ENCODE data around the gene ST7. TPM values are rescaled to one million over a fixed set of nuclear protein-coding genes. Genes with fewer than 3 reads are reported as not detected.

Gene ST7
- total and polyA plus RNA-seq, 2 of the 13 experiments (the other 11 are each of a cell fraction or from before 2014, with no cell fraction given): 17.3 to 23.5 TPM

DNA sequence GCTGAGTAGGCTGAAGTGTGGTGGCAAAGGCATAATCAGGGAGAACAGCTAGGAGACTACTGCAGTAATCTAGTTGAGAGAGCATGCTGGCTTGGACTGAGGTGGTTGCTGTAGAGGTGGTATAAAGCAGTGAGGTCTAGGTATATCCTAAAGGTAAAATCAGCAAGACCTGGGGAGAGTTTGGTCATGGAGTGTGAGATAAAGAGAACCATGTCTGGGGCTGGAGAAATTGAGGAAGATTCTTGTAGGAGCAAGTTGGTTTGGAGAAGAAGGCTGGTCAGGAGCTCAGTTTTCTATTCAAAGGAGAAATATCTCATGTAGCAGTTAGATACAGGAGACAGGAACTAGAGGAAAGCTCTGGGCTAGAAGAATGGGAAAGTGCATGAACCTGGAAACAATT lies 32.9 kb upstream of the ST7 start:
- no peaks in the 10 kb centered on the region for H3K27me3 ChIP-seq (ENCODE audit: control insufficient read depth in 1 of 2, insufficient read depth in 2 of 2, low read length in 2 of 2)
- ChIA-PET POLR2A (no interaction called here), CTCF (ENCODE audit: low intra/inter-chr PET ratio, low total read pairs) (no interaction called here)
- intact Hi-C loops (cut with micrococcal nuclease; ENCODE audit: unreplicated experiment) (no loop called here), in situ Hi-C loops (cut with HindIII; ENCODE audit: extremely low pct_ligation_motif_present, low pct_unique_long_range_greater_than_20kb) (no loop called here)
- no peak overlapping the region for H3K9ac ChIP-seq (ENCODE audit: insufficient read depth, low read depth, low read length)
- ATAC-seq (no peak), FAIRE-seq (no peak), DNase-seq (ENCODE audit: low spot score) (no peak)
- TF ChIP-seq RBM22 (optimal IDR thresholded peaks at IDR 0.05; ENCODE audit: low read length) (peak; percentile 78), HOXA5 (CRISPR knock-in tag; IDR thresholded peaks at IDR 0.05) (no peak)
- no peak overlapping the region for H3K4me3 ChIP-seq (replicated peaks in 1 of 3; ENCODE audit: insufficient read depth in 1 of 3, low read depth in 2 of 3, low read length in 3 of 3)
- H4K20me1 ChIP-seq (ENCODE audit: insufficient read depth, low read length): no peaks in the 10 kb centered on the region
- H3K79me2 ChIP-seq (ENCODE audit: insufficient read depth, low read length): no peaks in the 10 kb centered on the region
- BruUV-seq (replicated peaks): no TSS peak
- no peaks in the 10 kb centered on the region for H3K9me3 ChIP-seq (ENCODE audit: low read length)
- H3K4me1 ChIP-seq (ENCODE audit: insufficient read depth, low read length): no peaks in the 10 kb centered on the region
- H3K4me2 ChIP-seq (ENCODE audit: low read depth, low read length): no peak overlapping the region
- peaks cover 5 to 17% of the 10 kb centered on the region in 2 experiments for H3K36me3 ChIP-seq (replicated peaks in 1 of 2; ENCODE audit: control insufficient read depth in 1 of 2, insufficient read depth in 2 of 2, low read length in 2 of 2)
- H3K27ac ChIP-seq (ENCODE audit: extremely low read length, insufficient read depth, low read length): no peak overlapping the region
- H2AFZ ChIP-seq (ENCODE audit: low read length): no peak overlapping the region

DNA sequence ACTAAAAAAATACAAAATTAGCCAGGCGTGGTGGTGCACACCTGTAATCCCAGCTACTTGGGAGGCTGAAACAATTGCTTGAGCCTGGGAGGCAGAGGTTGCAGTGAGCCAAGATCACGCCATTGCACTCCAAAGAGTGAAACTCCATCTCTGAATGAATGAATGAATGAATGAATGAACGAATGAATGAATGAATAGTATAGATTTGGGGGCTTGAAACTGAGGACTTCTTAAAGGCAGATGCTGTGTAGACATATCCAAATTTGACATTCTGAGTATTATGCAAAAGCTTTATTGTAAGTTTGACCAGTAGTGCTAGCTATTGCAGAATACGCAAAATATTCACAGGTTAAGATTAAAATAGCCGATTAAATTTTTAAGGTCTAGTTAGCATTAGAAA lies 30.8 kb upstream of the ST7 start:
- H3K27ac ChIP-seq (ENCODE audit: extremely low read length, insufficient read depth, low read length): no peak overlapping the region
- POLR2A ChIA-PET: no interaction called here
- H3K27me3 ChIP-seq (ENCODE audit: control insufficient read depth in 1 of 2, insufficient read depth in 2 of 2, low read length in 2 of 2): no peaks in the 10 kb centered on the region
- no peak overlapping the region for H2AFZ ChIP-seq (ENCODE audit: low read length)
- ATAC-seq: no peak
- no peak for FAIRE-seq
- no peak overlapping the region for H3K4me3 ChIP-seq (replicated peaks in 1 of 3; ENCODE audit: insufficient read depth in 1 of 3, low read depth in 2 of 3, low read length in 3 of 3)
- no peaks in the 10 kb centered on the region for H4K20me1 ChIP-seq (ENCODE audit: insufficient read depth, low read length)
- no peaks in the 10 kb centered on the region for H3K4me1 ChIP-seq (ENCODE audit: insufficient read depth, low read length)
- no peak overlapping the region for H3K9ac ChIP-seq (ENCODE audit: insufficient read depth, low read depth, low read length)
- BruUV-seq (replicated peaks): no TSS peak
- H3K79me2 ChIP-seq (ENCODE audit: insufficient read depth, low read length): no peaks in the 10 kb centered on the region
- H3K4me2 ChIP-seq (ENCODE audit: low read depth, low read length): no peak overlapping the region
- no peak for DNase-seq (ENCODE audit: low spot score)
- intact Hi-C loops (cut with micrococcal nuclease; ENCODE audit: unreplicated experiment): no loop called here
- H3K9me3 ChIP-seq (ENCODE audit: low read length): no peaks in the 10 kb centered on the region
- TF ChIP-seq ZFP37 (CRISPR knock-in tag; IDR thresholded peaks at IDR 0.05; ENCODE audit: borderline replicate concordance): no peak
- TF ChIP-seq ZNF382 (CRISPR knock-in tag; IDR thresholded peaks at IDR 0.05; ENCODE audit: borderline replicate concordance): no peak
- TF ChIP-seq ZNF616 (CRISPR knock-in tag; IDR thresholded peaks at IDR 0.05; ENCODE audit: low read depth): no peak
- TF ChIP-seq, protein P1, sequence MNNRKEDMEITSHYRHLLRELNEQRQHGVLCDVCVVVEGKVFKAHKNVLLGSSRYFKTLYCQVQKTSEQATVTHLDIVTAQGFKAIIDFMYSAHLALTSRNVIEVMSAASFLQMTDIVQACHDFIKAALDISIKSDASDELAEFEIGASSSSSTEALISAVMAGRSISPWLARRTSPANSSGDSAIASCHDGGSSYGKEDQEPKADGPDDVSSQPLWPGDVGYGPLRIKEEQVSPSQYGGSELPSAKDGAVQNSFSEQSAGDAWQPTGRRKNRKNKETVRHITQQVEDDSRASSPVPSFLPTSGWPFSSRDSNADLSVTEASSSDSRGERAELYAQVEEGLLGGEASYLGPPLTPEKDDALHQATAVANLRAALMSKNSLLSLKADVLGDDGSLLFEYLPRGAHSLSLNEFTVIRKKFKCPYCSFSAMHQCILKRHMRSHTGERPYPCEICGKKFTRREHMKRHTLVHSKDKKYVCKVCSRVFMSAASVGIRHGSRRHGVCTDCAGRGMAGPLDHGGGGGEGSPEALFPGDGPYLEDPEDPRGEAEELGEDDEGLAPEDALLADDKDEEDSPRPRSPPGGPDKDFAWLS (CRISPR knock-in tag; IDR thresholded peaks at IDR 0.05; ENCODE audit: borderline replicate concordance): no peak
- no peak for TF ChIP-seq HDAC6 (IDR thresholded peaks at IDR 0.05; ENCODE audit: low read depth, low read length)
- peak; percentile 89 for TF ChIP-seq ZNF24 (IDR thresholded peaks at IDR 0.05)
- 69% methylated on average over 5 of the region's 5 CpGs for WGBS (ENCODE audit: low lambda C conversion rate)
- in situ Hi-C loops (cut with HindIII; ENCODE audit: extremely low pct_ligation_motif_present, low pct_unique_long_range_greater_than_20kb): no loop called here
- CTCF ChIA-PET (ENCODE audit: low intra/inter-chr PET ratio, low total read pairs): no interaction called here
- peaks cover 2 to 4% of the 10 kb centered on the region in 2 experiments; a peak in 4 of 5 replicates for H3K36me3 ChIP-seq (replicated peaks in 1 of 2; ENCODE audit: control insufficient read depth in 1 of 2, insufficient read depth in 2 of 2, low read length in 2 of 2)
